Measurements from ENCODE around the gene ATAD1. TPM values are rescaled to one million over a fixed set of nuclear protein-coding genes. Genes with fewer than 3 reads are reported as not detected.
"Not testable (repeated sequence)": the region's sequence is repeated elsewhere in the genome, so short reads cannot be mapped to it uniquely, and the experiment has no call there.

The ATAD1 gene
- 11.6 TPM for total RNA-seq

- peak; percentile 84 to 93 (median 90) for DNase-seq (ENCODE audit: low read depth in 2 of 3, low spot score in 2 of 3)
Measured at GRCh38 chr10:87817609-87818504, at the start of gene ATAD1. Gene ATAD1, minus strand, starts transcription at chr10:87818226. Its CDS starts 3,627 bp downstream, at chr10:87814599.

- DNase-seq (ENCODE audit: low read depth in 2 of 3, low spot score in 2 of 3), result no peak
Measured at GRCh38 chr10:87867453-87867852, 49.4 kb upstream of the ATAD1 start.

GRCh38 chr10:87866412-87866974 lies 48.5 kb upstream of the ATAD1 start:
- DNase-seq (ENCODE audit: low read depth in 2 of 3, low spot score in 2 of 3), result no peak

- no peak for DNase-seq (ENCODE audit: low read depth in 2 of 3, low spot score in 2 of 3)
Measured at GRCh38 chr10:87865241-87865881, 47.3 kb upstream of the ATAD1 start.

- no peak for DNase-seq (ENCODE audit: low read depth in 2 of 3, low spot score in 2 of 3)
Measured at GRCh38 chr10:87864496-87865059, 46.6 kb upstream of the ATAD1 start.

- DNase-seq (ENCODE audit: low read depth in 2 of 3, low spot score in 2 of 3), result peak in 1 of 3 donors; percentile 41
Measured at GRCh38 chr10:87863951-87864495, 46.0 kb upstream of the ATAD1 start.

GRCh38 chr10:87863053-87863943 lies 45.3 kb upstream of the ATAD1 start, which contains the start of the genes KLLN and PTEN:
Gene KLLN, minus strand, starts transcription at chr10:87863533. Its CDS starts 1,046 bp downstream, at chr10:87862487.
Gene PTEN, plus strand, starts transcription at chr10:87863625. Its CDS starts 845 bp downstream, at chr10:87864470.
- DNase-seq (ENCODE audit: low read depth in 2 of 3, low spot score in 2 of 3), result peak; percentile 71 to 91 (median 89)

GRCh38 chr10:87862679-87863052 lies 44.6 kb upstream of the ATAD1 start:
- no peak for DNase-seq (ENCODE audit: low read depth in 2 of 3, low spot score in 2 of 3)

- peak; percentile 87 to 99 (median 99) for DNase-seq (ENCODE audit: low read depth in 2 of 3, low spot score in 2 of 3)
Measured at GRCh38 chr10:87861953-87862678, 44.1 kb upstream of the ATAD1 start.

GRCh38 chr10:87861566-87861952 lies 43.5 kb upstream of the ATAD1 start:
- peak in 2 of 3 donors; percentile 67 to 77 for DNase-seq (ENCODE audit: low read depth in 2 of 3, low spot score in 2 of 3)

- no peak for DNase-seq (ENCODE audit: low read depth in 2 of 3, low spot score in 2 of 3)
Measured at GRCh38 chr10:87860816-87861403, 42.9 kb upstream of the ATAD1 start.

- DNase-seq (ENCODE audit: low read depth in 2 of 3, low spot score in 2 of 3), result peak; percentile 14 to 86 (median 79)
Measured at GRCh38 chr10:87860156-87860795, 42.2 kb upstream of the ATAD1 start.

GRCh38 chr10:87855665-87856064 lies 37.6 kb upstream of the ATAD1 start:
- peak in 1 of 3 donors; percentile 45 for DNase-seq (ENCODE audit: low read depth in 2 of 3, low spot score in 2 of 3)

GRCh38 chr10:87855247-87855646 lies 37.2 kb upstream of the ATAD1 start:
- not testable (repeated sequence) for DNase-seq (ENCODE audit: low read depth in 2 of 3, low spot score in 2 of 3)

GRCh38 chr10:87852089-87852488 lies 34.1 kb upstream of the ATAD1 start:
- DNase-seq (ENCODE audit: low read depth in 2 of 3, low spot score in 2 of 3), result no peak

- DNase-seq (ENCODE audit: low read depth in 2 of 3, low spot score in 2 of 3), result peak; percentile 16 to 82 (median 66)
Measured at GRCh38 chr10:87850742-87851205, 32.7 kb upstream of the ATAD1 start.

GRCh38 chr10:87849001-87849400 lies 31.0 kb upstream of the ATAD1 start:
- DNase-seq (ENCODE audit: low read depth in 2 of 3, low spot score in 2 of 3), result no peak

GRCh38 chr10:87847550-87847949 lies 29.5 kb upstream of the ATAD1 start:
- no peak for DNase-seq (ENCODE audit: low read depth in 2 of 3, low spot score in 2 of 3)
